Measurements from ENCODE around the gene SNRPF.

GRCh38 chr12:95870897-95871296 lies 12.1 kb downstream of the SNRPF start:
- TF ChIP-seq CTCF (IDR thresholded peaks at IDR 0.05) (no peak), POLR2A (IDR thresholded peaks at IDR 0.05) (no peak)

All from prostate gland (tissue), 2 donors.